GM21723 (cell line): Measurements from ENCODE around the gene APOC1.
"Not testable (repeated sequence)": the region's sequence is repeated elsewhere in the genome, so short reads cannot be mapped to it uniquely, and the experiment has no call there.

Experiments
- ATAC-seq: cut with Tn5 transposase; IDR thresholded peaks from one replicate; pipeline ENCODE4 v1.9.1; 2021; ENCODE audit warnings: mild to moderate bottlenecking, moderate library complexity; ENCODE audit not compliant: unreplicated experiment

The APOC1 gene

GRCh38 chr19:44889830-44890365 lies 24.5 kb upstream of the APOC1 start:
- no peak for ATAC-seq

- ATAC-seq: peak; percentile 77
These were observed 23.9 kb upstream of the APOC1 start for GRCh38 chr19:44890366-44891015.

GRCh38 chr19:44891016-44891882 lies 23.2 kb upstream of the APOC1 start, which contains the start of gene TOMM40:
TOMM40 (plus strand) TSS chr19:44891254; CDS start chr19:44891416, 162 bp downstream.
- ATAC-seq: peak; percentile 66

GRCh38 chr19:44892932-44893331 lies 21.5 kb upstream of the APOC1 start:
- no peak for ATAC-seq

GRCh38 chr19:44893332-44894051 lies 20.9 kb upstream of the APOC1 start:
- no peak for ATAC-seq

- ATAC-seq: no peak
These were observed 20.4 kb upstream of the APOC1 start for GRCh38 chr19:44894052-44894400.

GRCh38 chr19:44894946-44895345 lies 19.5 kb upstream of the APOC1 start:
- ATAC-seq: no peak

GRCh38 chr19:44897835-44898234 lies 16.6 kb upstream of the APOC1 start:
- no peak for ATAC-seq

GRCh38 chr19:44900328-44901244 lies 13.8 kb upstream of the APOC1 start:
- no peak for ATAC-seq

GRCh38 chr19:44903216-44903601 lies 11.2 kb upstream of the APOC1 start:
- no peak for ATAC-seq

GRCh38 chr19:44903602-44904425 lies 10.6 kb upstream of the APOC1 start:
- ATAC-seq: no peak

- ATAC-seq: no peak
These were observed 9.9 kb upstream of the APOC1 start for GRCh38 chr19:44904426-44904994.

GRCh38 chr19:44905437-44906160 lies 8.8 kb upstream of the APOC1 start, which contains the start of gene APOE:
APOE (plus strand) TSS chr19:44905796; CDS start chr19:44906625, 829 bp downstream.
- no peak for ATAC-seq

GRCh38 chr19:44907613-44908012 lies 6.8 kb upstream of the APOC1 start:
- no peak for ATAC-seq

GRCh38 chr19:44908074-44908835 lies 6.2 kb upstream of the APOC1 start:
- ATAC-seq: no peak

- no peak for ATAC-seq
These were observed 5.6 kb upstream of the APOC1 start for GRCh38 chr19:44908836-44909261.

- ATAC-seq: no peak
These were observed 4.6 kb upstream of the APOC1 start for GRCh38 chr19:44909775-44910174.

- ATAC-seq: not testable (repeated sequence)
These were observed 2.5 kb upstream of the APOC1 start for GRCh38 chr19:44911896-44912295.
